A549 (cell line): ENCODE measurements around the gene PRR29. TPM values are rescaled to one million over a fixed set of nuclear protein-coding genes. Genes with fewer than 3 reads are reported as not detected.

Source experiments
- ATAC-seq, 2 experiments: fragments of 200-7000 bp in 1 of 2; fragments of >200 bp in 1 of 2; cut with Nextera tagmentation in 1 of 2; cut with Tn5 transposase in 1 of 2; 3 replicates each; pipeline versions ENCODE4 v1.8.0 to v1.9.1; 2018 to 2020; ENCODE audit warnings: mild to moderate bottlenecking in 1 of 2, moderate library complexity in 1 of 2
- CTCF ChIA-PET: fragments of 300-600 bp; sonication (Branson Sonifier 250); formaldehyde crosslinking; extraction: SDS; loops from one replicate; lab custom pipeline; 2021; ENCODE audit warnings: antibody characterized with exemption, inconsistent platforms; lab: Yijun Ruan, JAX
- POLR2A ChIA-PET: fragments of 350-600 bp; formaldehyde crosslinking; extraction: SDS; loops from one replicate; lab custom pipeline; 2021; ENCODE audit warnings: antibody characterized with exemption, inconsistent platforms; lab: Yijun Ruan, JAX
- DNase-seq, 2 experiments: peaks; one replicate each; pipeline versions ENCODE4 v3.0.0 to v3.0.0-alpha.2; 2011 to 2016; ENCODE audit warnings: low read depth in 1 of 2, low spot score in 1 of 2
- FAIRE-seq: peaks from 2 replicates; lab custom pipeline; 2011; peaks lifted over from hg19 to GRCh38; lab: Jason Lieb, UNC
- H3K27ac ChIP-seq, 2 experiments: fragments of >200 bp; sonication (Bioruptor Twin); formaldehyde crosslinking; 3 replicates each; pipeline ENCODE4 v1.5.1; 2016 to 2017
- H3K4me1 ChIP-seq: fragments of >200 bp; sonication (Bioruptor Twin); formaldehyde crosslinking; 3 replicates; pipeline ENCODE4 v1.6.1; 2016
- H3K4me2 ChIP-seq: fragments of >200 bp; sonication (Bioruptor Twin); formaldehyde crosslinking; 3 replicates; pipeline ENCODE4 v1.6.1; 2016
- H3K4me3 ChIP-seq: fragments of >200 bp; sonication (Bioruptor Twin); formaldehyde crosslinking; 3 replicates; pipeline ENCODE4 v1.5.1; 2016
- H3K9me3 ChIP-seq: fragments of >200 bp; sonication (Bioruptor Twin); formaldehyde crosslinking; 3 replicates; pipeline ENCODE4 v1.6.1; 2016
- CBX8 ChIP-seq: fragments of 200-600 bp; sonication (generic); IDR thresholded peaks from 2 replicates; pipeline ENCODE4 v1.6.1; 2016
- CHD4 ChIP-seq: fragments of 200-600 bp; sonication (generic); IDR thresholded peaks from 2 replicates; pipeline ENCODE4 v1.6.1; 2016; ENCODE audit warnings: antibody characterized with exemption, mild to moderate bottlenecking, borderline replicate concordance
- FOSL2 ChIP-seq, 2 experiments: fragments of 450-650 bp in 1 of 2; fragments of >200 bp in 1 of 2; sonication (Bioruptor Twin) in 1 of 2; formaldehyde crosslinking; IDR thresholded peaks; 2 replicates each; pipeline versions ENCODE4 v1.5.0 to v1.6.1; 2016 to 2020; ENCODE audit warnings: mild to moderate bottlenecking in 1 of 2, moderate library complexity in 1 of 2
- FOXS1 ChIP-seq: fragments of 250-450 bp; sonication (Bioruptor Pico); IDR thresholded peaks from 2 replicates; pipeline ENCODE4 v1.5.0; 2020; ENCODE audit warnings: mild to moderate bottlenecking, moderate library complexity
- KDM1A ChIP-seq: fragments of 200-600 bp; sonication (generic); IDR thresholded peaks from 2 replicates; pipeline ENCODE4 v1.6.1; 2016; ENCODE audit warnings: low read depth, mild to moderate bottlenecking
- MAFK ChIP-seq: fragments of 450-650 bp; IDR thresholded peaks from 2 replicates; pipeline ENCODE4 v1.6.1; 2014; ENCODE audit not compliant: partially characterized antibody
- NFE2L2 ChIP-seq: fragments of 150-350 bp; conservative IDR thresholded peaks from 2 replicates; pipeline ENCODE4 v1.6.1; 2014; ENCODE audit warnings: low read length
- NR3C1 ChIP-seq: fragments of >200 bp; sonication (Bioruptor Twin); formaldehyde crosslinking; IDR thresholded peaks from 3 replicates; pipeline ENCODE4 v1.6.1; 2017
- PHF8 ChIP-seq: fragments of 200-600 bp; sonication (generic); IDR thresholded peaks from 2 replicates; pipeline ENCODE4 v1.6.1; 2016; ENCODE audit warnings: low read depth, mild to moderate bottlenecking, antibody characterized with exemption, moderate library complexity, borderline replicate concordance
- POLR2AphosphoS2 ChIP-seq: conservative IDR thresholded peaks from 2 replicates; pipeline ENCODE4 v1.6.1; 2012; ENCODE audit warnings: low read length, improper control_type of control experiment, inconsistent platforms
- RFX5 ChIP-seq: fragments of 450-650 bp; IDR thresholded peaks from 2 replicates; pipeline ENCODE4 v1.7.1; 2014; ENCODE audit warnings: antibody characterized with exemption, mild to moderate bottlenecking, moderate library complexity
- TFCP2L1 ChIP-seq: fragments of 250-450 bp; sonication (Bioruptor Pico); IDR thresholded peaks from 2 replicates; pipeline ENCODE4 v1.5.0; 2021; ENCODE audit warnings: mild to moderate bottlenecking
- ZC3H11A ChIP-seq: fragments of 450-650 bp; IDR thresholded peaks from 2 replicates; pipeline ENCODE4 v1.6.1; 2014; ENCODE audit warnings: antibody characterized with exemption, mild to moderate bottlenecking
- WGBS: methylation state at CpG from one replicate; pipeline ENCODE4 v1.1.6; 2017; ENCODE audit errors: missing lambda C conversion rate; 5-methylcytosine and 5-hydroxymethylcytosine counted together
- polyA plus RNA-seq, 4 experiments: library from polyadenylated mRNA; depleted of rRNA in 3 of 4; stranded (reverse); fragments of >200 nt; fragmentation: RNase III in 1 of 4; extraction: RNeasy Plus Mini Kit Qiagen cat#74134 plus additional on column Dnase treatment in 1 of 4; gene quantifications; 2 replicates in 3 of 4; 3 replicates in 1 of 4; pipeline ENCODE4 v1.2.3, GENCODE V29; 2011 to 2017
- TF ChIP-seq, protein P1 (sequence below): fragments of 250-450 bp; sonication (Bioruptor Pico); IDR thresholded peaks from 2 replicates; pipeline ENCODE4 v1.5.0; 2020; ENCODE audit warnings: low read depth, mild to moderate bottlenecking, moderate library complexity
- TF ChIP-seq, protein P2 (sequence below): fragments of 200-600 bp; sonication (generic); IDR thresholded peaks from 2 replicates; pipeline ENCODE4 v1.6.1; 2016; ENCODE audit warnings: antibody characterized with exemption, mild to moderate bottlenecking, moderate library complexity

PRR29 gene
- polyA plus RNA-seq, 2 of the 4 experiments (the other 2 are of a cell fraction), result 0.44 to 0.67 TPM

DNA sequence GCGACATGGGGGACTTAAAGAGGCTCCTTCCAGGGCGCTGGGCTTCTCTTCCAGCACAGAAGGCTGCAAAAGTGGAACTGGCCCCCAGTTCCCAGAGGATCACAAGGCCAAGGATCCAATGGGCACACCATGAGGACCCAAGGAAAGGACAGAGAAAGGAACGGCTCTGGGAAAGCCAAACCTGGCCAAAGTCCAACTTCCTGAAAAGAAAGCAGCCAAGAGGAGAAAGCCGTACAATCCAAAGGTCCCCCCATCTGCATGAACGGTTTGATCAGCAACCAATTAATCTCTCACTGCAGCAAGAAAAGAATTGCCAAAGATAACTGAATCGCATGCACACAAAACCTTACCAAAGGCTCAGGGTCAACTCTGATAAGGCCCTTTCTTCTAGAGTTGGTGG lies 42.1 kb downstream of the PRR29 start:
- Histone ChIP-seq H3K4me2 (no peak overlapping the region), H3K27ac (no peak overlapping the region), H3K4me3 (no peak overlapping the region), H3K9me3 (no peaks in the 10 kb centered on the region), H3K4me1 (no peaks in the 10 kb centered on the region)
- WGBS, result 86% methylated on average over 6 of the region's 6 CpGs
- no peak for FAIRE-seq
- ChIA-PET POLR2A (no interaction called here), CTCF (interaction anchor here (11.4 to 18.1 kb wide), 3 partner anchors 12 to 92 kb away, joined by 119 to 863 read pairs (median 206); partner anchors contain the start of gene ERN1)
- DNase-seq, result no peak
- no peak for TF ChIP-seq CBX8
- TF ChIP-seq, protein P1, sequence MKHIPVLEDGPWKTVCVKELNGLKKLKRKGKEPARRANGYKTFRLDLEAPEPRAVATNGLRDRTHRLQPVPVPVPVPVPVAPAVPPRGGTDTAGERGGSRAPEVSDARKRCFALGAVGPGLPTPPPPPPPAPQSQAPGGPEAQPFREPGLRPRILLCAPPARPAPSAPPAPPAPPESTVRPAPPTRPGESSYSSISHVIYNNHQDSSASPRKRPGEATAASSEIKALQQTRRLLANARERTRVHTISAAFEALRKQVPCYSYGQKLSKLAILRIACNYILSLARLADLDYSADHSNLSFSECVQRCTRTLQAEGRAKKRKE, result no peak
- TF ChIP-seq KDM1A, result no peak
- no peak for ATAC-seq

DNA sequence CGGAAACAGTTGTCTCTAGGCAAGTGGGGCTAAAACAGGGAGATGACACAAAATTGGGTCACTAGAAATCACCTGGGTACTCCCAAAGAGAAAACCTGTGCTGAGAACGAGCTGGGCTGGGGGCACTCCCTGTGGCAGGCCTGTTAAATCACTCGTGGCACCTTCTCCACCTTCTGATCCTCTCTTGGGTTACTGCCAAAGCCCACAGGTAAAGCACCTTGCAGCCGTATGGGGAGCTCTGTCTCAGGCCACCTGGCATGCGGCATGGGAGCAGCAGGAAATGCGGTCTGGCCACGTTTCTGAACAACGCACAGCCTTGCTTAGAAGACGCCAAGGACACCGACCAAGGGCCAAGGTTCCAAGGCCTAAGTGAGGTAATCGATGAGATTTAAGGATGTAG lies 43.8 kb downstream of the PRR29 start:
- no peak for TF ChIP-seq ZC3H11A
- no peak for TF ChIP-seq TFCP2L1 (CRISPR knock-in tag)
- TF ChIP-seq NR3C1, result no peak
- TF ChIP-seq RFX5, result no peak
- TF ChIP-seq, all 56 proteins: peak for 0
- H3K9me3 ChIP-seq, result no peaks in the 10 kb centered on the region
- FAIRE-seq, result no peak
- H3K4me3 ChIP-seq, result no peak overlapping the region
- CTCF ChIA-PET, result interaction anchor here (1.0 to 11.6 kb wide), 13 partner anchors 9 to 152 kb away, joined by 3 to 206 read pairs (median 4); partner anchors contain the start of genes ERN1 and ICAM2
- no peak overlapping the region for H3K4me2 ChIP-seq
- 72% methylated on average over 11 of the region's 11 CpGs for WGBS
- POLR2A ChIA-PET, result no interaction called here
- no peaks in the 10 kb centered on the region for H3K4me1 ChIP-seq
- no peak overlapping the region for H3K27ac ChIP-seq
- ATAC-seq, result no peak
- DNase-seq, result no peak

DNA sequence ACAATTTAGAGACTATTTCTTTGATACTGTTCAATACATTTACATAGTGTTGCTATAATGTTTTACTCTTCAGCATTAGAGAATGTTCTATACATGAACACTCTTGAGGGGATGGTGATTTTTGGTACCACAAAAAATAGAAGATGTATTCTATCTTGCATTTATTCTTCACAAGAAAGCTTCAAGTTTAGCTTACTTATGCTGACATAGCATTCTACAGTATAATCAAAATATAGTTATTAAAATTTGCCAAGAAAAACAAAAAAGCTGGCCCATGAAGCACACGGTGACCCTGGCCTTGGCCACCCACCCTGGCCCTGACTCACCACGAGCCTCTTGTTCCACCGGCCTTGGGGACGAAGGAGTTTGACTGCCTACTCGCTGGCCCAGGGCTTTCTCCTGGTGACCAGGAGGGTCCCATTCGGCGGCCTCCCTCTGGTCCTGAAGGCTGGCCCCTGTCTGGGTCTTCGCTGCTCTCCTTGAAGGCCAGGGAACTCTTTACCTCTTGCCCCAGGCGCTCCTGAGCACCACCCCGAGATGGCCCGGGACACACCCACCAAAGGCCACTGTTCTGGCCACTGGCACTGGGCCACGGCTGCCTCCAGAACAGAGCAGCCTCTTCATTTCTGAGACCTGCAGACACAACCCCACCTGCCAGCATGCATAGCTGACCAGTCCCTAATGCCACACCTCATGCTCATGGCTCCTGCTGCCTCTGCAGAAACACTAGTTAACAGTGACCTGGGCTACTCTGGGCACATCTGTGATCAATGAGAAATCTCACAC lies 44.7 kb downstream of the PRR29 start:
- 89% methylated on average over 12 of the region's 12 CpGs for WGBS
- CTCF ChIA-PET, result interaction anchor here (0.6 to 11.6 kb wide), 13 partner anchors 8 to 263 kb away, joined by 3 to 206 read pairs (median 4); partner anchors contain the start of genes ERN1 and ICAM2
- no peak for ATAC-seq
- H3K4me3 ChIP-seq, result no peak overlapping the region
- TF ChIP-seq MAFK (peak; percentile 88), CHD4 (no peak)
- no peak overlapping the region for H3K4me2 ChIP-seq
- no peaks in the 10 kb centered on the region for H3K4me1 ChIP-seq
- H3K9me3 ChIP-seq, result no peaks in the 10 kb centered on the region
- no peak overlapping the region for H3K27ac ChIP-seq
- FAIRE-seq, result peak; percentile 13
- POLR2A ChIA-PET, result interaction anchor here (1.3 kb wide), 1 partner anchor 103 kb away, joined by 4 read pairs; no protein-coding TSS in a partner anchor
- no peak for DNase-seq

DNA sequence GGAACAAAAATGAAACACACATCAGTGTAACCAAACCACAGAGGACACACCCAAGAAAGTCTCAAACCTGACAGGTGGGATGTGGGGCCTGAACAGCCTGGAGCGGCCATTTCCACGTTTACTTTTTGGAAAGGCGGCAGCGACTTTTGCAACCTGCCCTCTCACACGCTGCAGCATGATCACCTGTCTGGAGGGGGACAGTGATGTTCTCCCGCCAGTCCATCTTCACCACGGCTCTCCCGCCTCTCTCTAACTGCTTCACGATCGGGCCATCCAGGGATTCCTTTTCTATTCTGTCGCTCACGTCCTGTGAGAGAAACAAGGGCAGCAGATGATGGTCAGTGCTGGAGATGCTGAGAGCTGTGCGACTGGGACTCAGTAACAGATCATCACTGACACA lies 47.0 kb downstream of the PRR29 start:
- Histone ChIP-seq H3K9me3 (no peaks in the 10 kb centered on the region), H3K4me3 (no peak overlapping the region), H3K4me2 (no peak overlapping the region), H3K27ac (no peak overlapping the region), H3K4me1 (no peaks in the 10 kb centered on the region)
- POLR2A ChIA-PET, result no interaction called here
- WGBS, result 88% methylated on average over 13 of the region's 13 CpGs
- CTCF ChIA-PET, result interaction anchor here (0.8 to 11.6 kb wide), 8 partner anchors 9 to 133 kb away, joined by 3 to 206 read pairs (median 6); partner anchors contain the start of genes CSHL1 and ERN1
- no peak for TF ChIP-seq NFE2L2
- no peak for TF ChIP-seq POLR2AphosphoS2
- no peak for TF ChIP-seq FOXS1
- no peak for TF ChIP-seq PHF8
- TF ChIP-seq, protein P2, sequence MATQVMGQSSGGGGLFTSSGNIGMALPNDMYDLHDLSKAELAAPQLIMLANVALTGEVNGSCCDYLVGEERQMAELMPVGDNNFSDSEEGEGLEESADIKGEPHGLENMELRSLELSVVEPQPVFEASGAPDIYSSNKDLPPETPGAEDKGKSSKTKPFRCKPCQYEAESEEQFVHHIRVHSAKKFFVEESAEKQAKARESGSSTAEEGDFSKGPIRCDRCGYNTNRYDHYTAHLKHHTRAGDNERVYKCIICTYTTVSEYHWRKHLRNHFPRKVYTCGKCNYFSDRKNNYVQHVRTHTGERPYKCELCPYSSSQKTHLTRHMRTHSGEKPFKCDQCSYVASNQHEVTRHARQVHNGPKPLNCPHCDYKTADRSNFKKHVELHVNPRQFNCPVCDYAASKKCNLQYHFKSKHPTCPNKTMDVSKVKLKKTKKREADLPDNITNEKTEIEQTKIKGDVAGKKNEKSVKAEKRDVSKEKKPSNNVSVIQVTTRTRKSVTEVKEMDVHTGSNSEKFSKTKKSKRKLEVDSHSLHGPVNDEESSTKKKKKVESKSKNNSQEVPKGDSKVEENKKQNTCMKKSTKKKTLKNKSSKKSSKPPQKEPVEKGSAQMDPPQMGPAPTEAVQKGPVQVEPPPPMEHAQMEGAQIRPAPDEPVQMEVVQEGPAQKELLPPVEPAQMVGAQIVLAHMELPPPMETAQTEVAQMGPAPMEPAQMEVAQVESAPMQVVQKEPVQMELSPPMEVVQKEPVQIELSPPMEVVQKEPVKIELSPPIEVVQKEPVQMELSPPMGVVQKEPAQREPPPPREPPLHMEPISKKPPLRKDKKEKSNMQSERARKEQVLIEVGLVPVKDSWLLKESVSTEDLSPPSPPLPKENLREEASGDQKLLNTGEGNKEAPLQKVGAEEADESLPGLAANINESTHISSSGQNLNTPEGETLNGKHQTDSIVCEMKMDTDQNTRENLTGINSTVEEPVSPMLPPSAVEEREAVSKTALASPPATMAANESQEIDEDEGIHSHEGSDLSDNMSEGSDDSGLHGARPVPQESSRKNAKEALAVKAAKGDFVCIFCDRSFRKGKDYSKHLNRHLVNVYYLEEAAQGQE, result no peak
- no peak for TF ChIP-seq FOSL2 (IDR thresholded peaks at IDR 0.05)
- no peak for TF ChIP-seq FOSL2 (CRISPR knock-in tag; IDR thresholded peaks at IDR 0.05)
- FAIRE-seq (no peak), DNase-seq (no peak), ATAC-seq (no peak)
